Stimulated activated CD8-positive, alpha-beta memory T cell treated with anti-CD3 and anti-CD28 coated beads, Interleukin-4, amount 100 ng/mL, for 24 hours (primary cell): ENCODE results near the gene GPR35.
"Not testable (repeated sequence)": the region's sequence is repeated elsewhere in the genome, so short reads cannot be mapped to it uniquely, and the experiment has no call there.

ENCODE experiments used
- DNase-seq: peaks from one replicate; pipeline ENCODE4 v3.0.0-alpha.2; 2020; ENCODE audit warnings: low read depth

The GPR35 gene

DNA sequence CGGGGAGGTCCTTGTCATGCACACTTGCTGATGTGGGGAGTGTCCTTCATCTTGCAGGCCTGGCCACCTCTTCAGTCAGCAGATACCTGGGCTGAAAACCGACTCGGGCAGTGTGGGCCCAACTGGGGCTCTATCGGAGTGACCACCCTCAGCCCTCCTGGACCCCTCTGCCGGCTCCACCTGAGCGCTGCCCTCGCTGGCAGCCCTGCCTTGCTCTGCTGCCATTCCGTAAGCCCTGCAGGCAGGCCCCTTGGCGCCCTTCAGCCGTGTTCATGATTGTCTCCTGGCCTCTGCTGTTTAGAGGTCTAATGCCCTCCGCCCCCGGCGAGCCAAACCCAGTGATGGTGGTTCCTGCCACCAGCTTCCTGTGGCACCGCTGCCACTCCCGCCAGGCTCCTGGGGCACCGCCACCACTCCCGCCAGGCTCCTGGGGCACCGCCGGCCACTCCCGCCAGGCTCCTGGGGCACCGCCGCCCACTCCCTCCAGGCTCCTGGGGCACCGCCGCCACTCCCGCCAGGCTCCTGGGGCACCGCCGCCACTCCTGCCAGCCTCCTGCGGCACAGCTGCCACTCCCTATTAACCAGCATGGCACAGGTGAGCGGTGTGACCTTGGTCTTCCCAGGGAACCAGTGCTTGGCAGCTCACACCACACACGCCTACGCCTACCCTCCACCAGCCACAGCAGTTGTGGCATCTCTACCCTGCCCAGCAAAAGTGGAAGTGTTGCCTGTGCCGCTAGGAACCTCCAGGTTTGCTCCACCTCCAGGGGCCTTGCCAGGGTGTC is 22.8 kb upstream of the GPR35 start:
- DNase-seq = no peak

DNA sequence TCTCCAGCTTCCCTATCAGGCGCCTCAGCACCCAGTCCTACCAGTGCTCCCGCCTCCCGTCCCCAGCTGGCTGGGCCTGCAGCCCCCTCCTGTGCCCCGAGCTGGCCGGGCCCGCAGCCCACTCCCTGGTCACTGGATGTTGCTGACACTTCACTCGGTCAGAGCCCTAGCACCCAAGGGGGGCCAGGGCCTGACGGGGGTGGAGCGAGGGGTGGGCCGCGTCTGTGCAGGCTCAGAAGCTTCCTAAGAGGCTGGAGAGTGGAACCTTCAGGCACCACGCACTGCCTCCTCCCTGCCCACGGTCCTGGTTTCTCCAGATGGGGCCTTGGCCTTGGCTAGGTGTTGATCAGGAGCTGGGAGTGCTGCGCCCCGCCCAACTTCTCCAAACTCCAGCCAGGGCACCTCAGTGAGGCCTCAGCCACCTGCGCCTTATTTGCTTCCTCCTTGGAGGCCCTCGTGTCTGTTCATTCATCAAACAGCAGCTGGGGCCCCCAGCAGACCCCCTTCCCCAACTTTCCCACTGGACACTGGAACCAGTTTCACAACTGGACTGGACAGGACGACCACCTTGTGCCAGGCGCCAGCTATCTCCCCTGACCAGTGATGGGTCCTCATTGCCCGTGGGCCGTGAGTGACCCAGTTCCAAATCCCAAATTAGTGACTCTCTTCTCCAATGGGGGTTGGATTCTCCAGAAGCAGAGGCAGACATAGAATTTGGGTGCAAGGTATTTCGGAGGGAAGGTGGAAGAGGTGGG is 22.0 kb upstream of the GPR35 start:
- no peak for DNase-seq

- DNase-seq = no peak
These were observed 21.4 kb upstream of the GPR35 start for GRCh38 chr2:240603846-240604245.

GRCh38 chr2:240604291-240604938 is 20.9 kb upstream of the GPR35 start:
- DNase-seq = no peak

DNA sequence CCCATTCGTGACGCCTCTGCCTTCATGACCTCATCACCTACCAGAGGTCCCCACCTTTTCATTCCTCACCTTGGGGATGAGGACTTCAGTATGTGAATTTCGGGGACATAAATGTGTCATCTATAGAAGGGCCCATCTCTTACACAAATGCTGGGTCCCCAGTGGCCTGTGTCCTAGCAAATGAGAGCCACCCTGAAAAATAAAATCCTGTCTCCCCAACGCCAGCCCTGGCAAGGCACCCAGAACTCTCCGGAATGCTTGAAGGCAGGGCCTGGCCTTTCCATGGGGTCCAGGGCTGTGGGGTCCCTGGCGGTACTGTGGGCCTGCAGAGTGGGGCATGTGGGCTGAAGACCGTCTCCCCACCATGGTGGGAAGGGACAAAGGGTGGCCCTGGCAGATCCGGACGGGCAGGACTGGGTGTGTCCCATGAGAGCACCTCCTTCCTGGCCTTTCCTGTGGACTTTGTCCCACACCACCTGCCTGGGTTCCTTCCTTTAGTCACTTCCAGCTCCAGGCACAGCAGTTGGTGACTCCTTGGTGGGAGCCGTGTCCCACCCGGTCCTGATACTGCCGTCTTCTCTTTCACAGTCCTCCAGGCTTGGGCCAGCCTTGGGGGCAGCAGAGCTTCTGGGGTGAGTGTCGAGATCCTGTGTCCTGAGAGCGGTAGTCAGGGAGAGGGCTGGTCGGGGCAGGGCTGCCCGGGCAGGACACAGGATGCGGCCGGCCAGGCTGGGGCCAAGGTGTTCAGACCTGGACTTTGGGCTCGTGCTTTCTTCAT is 20.2 kb upstream of the GPR35 start:
- DNase-seq = no peak

DNA sequence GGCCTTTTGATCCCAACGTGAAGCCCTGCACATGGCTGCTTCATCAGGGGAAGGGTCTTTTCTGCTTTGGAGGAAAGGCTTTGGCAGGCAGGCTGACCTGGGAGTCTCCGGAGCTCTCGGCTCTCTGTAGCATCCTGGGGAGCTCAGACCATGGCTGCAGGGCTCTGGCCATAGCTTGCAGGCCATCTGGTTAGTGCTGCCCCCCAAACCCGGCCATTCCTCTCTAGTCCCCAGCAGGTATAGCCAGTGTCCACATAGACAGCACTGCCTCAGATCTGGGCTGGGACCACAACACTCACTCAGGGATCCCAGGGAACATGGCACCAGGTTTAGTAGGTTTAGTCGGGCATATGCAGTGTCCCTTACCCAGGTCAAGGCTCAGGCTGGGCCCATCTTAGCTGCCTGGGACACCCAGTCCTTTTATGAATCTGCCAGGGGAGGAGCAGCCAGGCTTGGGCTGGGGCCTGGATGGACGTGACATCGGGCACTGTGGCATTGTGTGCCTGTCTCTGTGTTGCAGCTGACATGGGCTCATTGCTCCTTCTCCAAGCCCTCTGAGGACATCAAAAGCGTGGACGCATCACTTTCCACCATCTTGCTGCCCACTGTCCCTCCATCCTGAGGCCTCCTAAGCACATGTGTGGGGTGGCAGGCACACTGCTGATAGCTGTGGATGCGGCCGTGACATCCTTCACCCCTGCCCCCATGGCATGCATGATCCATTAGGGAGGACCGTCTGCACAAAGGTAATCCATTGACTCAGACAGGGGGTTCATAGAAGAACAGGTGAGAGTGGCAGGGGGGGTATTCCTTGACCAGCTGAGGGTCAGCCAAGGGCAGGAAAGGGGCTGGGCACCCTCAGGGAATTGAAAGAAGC is 19.2 kb upstream of the GPR35 start:
- DNase-seq = no peak

GRCh38 chr2:240611601-240612210 is 13.6 kb upstream of the GPR35 start:
- no peak for DNase-seq

DNA sequence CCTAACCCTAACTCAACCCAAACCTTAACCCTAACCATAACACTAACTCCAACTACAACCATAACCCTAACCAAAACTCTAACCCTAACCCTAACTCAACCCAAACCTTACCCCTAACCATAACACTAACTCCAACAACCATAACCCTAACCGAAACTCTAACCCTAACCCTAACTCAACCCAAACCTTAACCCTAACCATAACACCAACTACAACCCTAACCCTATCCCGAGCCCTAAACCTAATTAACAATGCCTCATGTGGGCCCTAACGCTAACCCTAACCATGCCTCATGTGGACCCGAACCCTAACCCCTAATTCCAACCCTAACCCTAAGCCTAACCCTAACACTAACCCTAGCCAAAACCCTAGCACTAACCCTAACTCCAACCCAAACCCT is 11.5 kb upstream of the GPR35 start:
- DNase-seq = no peak

DNA sequence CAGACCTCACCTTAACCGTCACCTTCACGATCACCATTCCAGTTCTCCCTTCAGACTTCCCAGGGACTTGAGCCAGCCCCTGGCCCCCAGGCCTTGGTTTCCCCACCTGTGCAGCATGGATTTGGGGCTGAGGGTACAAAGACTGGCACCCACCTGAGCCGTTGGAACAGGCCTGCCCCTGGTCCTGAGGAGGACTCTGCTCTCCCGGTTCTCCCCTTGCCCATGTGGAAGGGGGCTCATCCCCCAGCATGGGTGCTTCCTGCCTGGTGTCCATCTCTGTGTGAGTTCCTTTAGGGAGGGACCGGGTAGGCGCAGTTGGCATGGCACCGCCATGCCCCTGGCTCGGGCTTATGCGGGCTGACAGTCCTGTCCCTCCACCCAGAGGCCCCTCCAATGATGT is 10.9 kb upstream of the GPR35 start:
- no peak for DNase-seq

DNA sequence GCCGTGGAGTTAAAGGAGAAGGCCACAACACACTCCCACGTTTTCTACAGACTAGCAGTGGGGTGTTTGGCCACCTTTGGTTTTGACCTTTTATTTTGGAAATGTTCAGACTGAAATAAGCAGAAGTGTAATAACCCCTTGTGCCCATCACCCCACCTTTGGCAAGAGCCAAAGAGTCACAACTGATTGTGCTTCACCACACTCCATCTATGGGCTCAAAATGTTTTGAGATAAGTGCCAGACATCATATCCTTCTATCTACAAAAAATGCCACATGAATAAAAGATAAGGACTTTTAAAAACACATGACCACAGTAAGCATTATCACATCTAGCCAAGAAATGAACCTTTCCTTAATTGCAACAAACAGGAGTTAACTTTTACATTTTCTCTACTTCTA is 9.9 kb upstream of the GPR35 start:
- no peak for DNase-seq

- DNase-seq = no peak
These were observed 9.3 kb upstream of the GPR35 start for GRCh38 chr2:240615820-240616547.

DNA sequence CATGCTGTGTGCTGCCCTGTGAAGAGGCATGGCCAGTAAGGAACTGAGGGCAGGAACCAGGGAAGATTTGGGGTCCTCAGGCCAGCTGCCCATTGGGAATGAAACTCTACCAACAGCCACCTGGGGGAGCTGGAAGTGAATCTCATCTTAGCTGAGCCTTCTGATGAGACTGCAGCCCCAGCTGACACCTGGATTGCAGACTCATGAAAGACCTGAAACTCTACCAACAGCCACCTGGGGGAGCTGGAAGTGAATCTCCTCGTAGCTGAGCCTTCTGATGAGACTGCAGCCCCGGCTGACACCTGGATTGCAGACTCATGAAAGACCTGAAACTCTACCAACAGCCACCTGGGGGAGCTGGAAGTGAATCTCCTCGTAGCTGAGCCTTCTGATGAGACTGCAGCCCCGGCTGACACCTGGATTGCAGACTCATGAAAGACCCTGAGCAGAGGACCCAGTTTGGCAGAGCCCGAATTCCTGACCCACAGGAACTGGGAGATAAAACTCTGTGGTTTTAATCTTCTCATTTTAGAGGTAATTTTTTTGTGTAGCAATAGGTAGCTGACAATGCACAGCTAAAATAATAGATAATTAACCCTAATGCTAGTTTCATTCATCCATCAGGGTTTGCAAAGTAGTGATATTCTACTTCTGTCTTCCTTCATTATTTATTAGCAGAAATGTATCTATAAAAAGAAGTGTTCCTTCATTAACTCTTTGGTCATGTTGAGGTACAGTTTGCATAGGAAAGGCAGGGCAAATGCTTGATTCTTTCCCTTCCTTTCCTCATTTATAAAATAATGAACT is 8.2 kb upstream of the GPR35 start:
- not testable (repeated sequence) for DNase-seq

GRCh38 chr2:240618776-240619175 is 6.5 kb upstream of the GPR35 start:
- no peak for DNase-seq

GRCh38 chr2:240619506-240620148 is 5.7 kb upstream of the GPR35 start:
- DNase-seq = no peak

DNA sequence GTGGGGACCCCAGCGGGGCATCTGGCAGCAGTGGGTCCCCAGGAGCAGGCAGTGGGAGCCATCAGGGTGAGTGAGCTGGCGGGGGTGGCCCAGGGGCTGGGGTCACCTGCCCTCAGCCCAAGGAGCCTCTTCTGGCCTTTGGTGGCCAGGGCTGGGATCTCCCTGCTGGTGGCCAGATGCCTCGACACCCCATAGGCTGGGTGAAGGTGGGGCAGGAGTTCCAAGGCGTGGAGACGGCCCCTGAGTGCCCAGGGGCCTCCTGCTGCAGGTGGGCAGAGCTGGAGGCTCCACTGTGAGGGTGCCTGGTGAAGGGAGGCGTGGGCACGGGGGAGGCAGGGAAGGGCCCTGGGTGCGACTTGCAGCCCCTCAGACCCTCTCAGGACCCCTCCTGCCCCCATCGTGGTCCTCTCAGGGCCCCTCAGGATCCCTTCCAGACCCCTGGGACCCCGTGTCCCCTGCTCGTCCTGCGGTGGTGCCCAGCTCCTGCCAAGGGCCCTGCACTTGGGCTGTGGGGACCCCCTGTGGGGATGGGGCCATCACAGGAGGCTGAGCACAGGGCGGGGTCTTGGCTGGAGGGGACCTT is 5.0 kb upstream of the GPR35 start:
- no peak for DNase-seq

DNA sequence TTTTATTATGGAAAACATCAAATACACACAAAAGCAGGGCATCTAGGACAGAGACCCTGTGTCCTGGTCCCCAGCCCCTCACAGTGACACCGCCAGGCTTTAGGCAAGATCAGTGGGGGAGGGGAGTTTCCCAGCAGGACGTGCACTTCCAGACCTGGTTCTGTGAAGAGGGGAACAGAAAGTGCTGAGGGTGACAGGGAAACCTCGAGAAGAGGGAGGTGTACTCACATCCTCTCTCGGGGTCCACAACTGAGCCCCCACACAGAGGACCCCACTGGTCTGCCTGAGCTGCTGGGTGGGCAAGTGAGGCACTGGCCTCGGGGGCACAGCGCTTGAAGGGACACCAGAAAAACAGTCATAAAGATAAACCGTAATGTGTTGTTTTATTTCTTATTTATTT is 4.4 kb upstream of the GPR35 start:
- DNase-seq = no peak

- DNase-seq = no peak
These were observed 3.2 kb upstream of the GPR35 start for GRCh38 chr2:240622060-240622411.

DNA sequence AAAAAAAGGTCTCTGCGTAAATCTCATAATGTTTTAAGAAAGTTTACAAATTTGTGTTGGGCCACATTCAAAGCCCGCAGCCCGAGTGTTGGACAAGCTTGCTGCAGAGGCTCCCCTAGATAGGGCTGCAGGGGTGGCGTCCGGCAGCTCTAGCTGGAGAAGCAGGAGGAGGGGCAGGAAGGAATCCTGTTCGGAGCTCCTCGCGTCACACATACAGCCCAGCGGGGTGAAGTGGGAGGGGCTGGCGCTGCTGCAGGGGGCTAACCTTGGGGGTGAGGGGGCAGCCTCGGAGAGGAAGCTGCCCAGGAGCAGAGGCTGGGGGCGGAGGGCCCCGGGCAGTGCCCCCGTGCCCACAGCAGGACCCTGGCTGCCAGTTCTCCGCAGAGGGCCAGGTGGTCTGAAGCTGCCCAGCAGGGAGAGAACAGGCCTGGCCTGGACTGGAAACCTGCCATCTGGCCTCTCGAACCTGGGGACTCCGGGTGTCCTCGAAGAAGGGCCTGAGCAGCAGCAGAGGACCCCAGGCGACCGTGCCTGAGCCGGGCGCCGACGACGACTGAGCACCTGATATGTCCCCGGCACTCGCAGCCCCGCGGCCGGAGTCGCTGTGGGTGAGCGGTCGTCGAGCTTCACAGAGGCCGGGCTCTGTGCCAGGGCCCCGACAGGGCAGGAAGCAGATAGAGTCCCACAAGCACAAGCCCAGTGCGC is 2.6 kb upstream of the GPR35 start:
- DNase-seq = peak; percentile 34
